Measurements from ENCODE around the gene RSPO4. TPM values are rescaled to one million over a fixed set of nuclear protein-coding genes. Genes with fewer than 3 reads are reported as not detected.
"Not testable (repeated sequence)": the region's sequence is repeated elsewhere in the genome, so short reads cannot be mapped to it uniquely, and the experiment has no call there.

RSPO4 gene
- total RNA-seq, 2 experiments from 2014 or later: not detected

DNA sequence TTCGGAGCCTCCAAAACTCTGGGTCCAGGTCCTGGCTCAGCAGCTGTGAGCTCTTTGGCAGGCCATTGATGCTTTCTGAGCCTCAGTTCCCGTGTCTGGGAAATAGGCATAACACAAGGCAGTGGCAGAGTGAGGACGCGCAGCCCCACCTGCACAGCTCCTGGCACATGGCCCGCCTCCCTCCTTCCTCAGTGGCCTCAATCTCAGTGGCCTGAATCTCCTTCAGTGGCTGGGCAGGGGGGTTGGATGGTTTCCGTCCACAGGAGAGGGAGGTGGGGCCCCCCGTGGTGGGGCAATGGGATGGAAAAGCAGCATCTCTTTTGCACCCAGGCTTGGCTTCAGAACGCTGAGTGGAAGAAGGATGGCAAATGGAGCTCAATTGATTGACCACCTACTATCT is 5.1 kb downstream of the RSPO4 start:
- Mint-ChIP-seq H3K4me1 (no peaks in the 10 kb centered on the region), H3K4me3 (no peak overlapping the region), H3K27ac (no peak overlapping the region), H3K36me3 (ENCODE audit: low read depth) (no peaks in the 10 kb centered on the region), H3K9me3 (no peaks in the 10 kb centered on the region), H3K27me3 (peaks cover 31% of the 10 kb centered on the region)
- ChIA-PET CTCF (no interaction called here), POLR2A (no interaction called here)
- no peak for DNase-seq

DNA sequence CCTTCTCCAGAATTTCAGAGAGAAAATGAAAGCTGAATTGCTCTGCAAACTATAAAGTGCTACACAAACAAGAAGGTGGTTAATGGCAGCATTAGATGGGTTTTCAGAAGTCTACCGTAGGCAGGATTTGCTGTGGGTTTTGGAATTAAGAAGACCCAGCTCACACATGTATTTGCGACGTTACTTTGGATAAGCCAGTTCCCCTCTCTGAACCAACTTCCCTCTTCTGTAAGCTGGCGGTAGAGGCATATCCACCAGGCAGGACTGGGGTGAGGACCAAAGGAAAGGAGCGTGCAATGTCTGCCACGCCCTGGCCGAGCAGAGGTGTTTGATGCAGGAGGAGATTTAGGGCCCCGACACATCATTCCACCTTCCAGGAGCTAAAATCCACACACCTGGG is 6.9 kb downstream of the RSPO4 start:
- no peaks in the 10 kb centered on the region for H3K36me3 Mint-ChIP-seq (ENCODE audit: low read depth)
- DNase-seq: no peak
- CTCF ChIA-PET: no interaction called here
- H3K4me3 Mint-ChIP-seq: no peak overlapping the region
- no peaks in the 10 kb centered on the region for H3K4me1 Mint-ChIP-seq
- H3K27me3 Mint-ChIP-seq: peaks cover 23% of the 10 kb centered on the region
- no peaks in the 10 kb centered on the region for H3K9me3 Mint-ChIP-seq
- POLR2A ChIA-PET: no interaction called here
- H3K27ac Mint-ChIP-seq: no peak overlapping the region

GRCh38 chr20:992801-993535 is 9.1 kb downstream of the RSPO4 start:
- CTCF ChIA-PET: no interaction called here
- H3K9me3 Mint-ChIP-seq: no peaks in the 10 kb centered on the region
- H3K27me3 Mint-ChIP-seq: peaks cover 20% of the 10 kb centered on the region
- no peak for DNase-seq
- no peak overlapping the region for H3K27ac Mint-ChIP-seq
- no peaks in the 10 kb centered on the region for H3K36me3 Mint-ChIP-seq (ENCODE audit: low read depth)
- POLR2A ChIA-PET: no interaction called here
- no peaks in the 10 kb centered on the region for H3K4me1 Mint-ChIP-seq
- H3K4me3 Mint-ChIP-seq: no peak overlapping the region

GRCh38 chr20:991850-992249 is 10.3 kb downstream of the RSPO4 start:
- H3K9me3 Mint-ChIP-seq: no peaks in the 10 kb centered on the region
- no peaks in the 10 kb centered on the region for H3K36me3 Mint-ChIP-seq (ENCODE audit: low read depth)
- CTCF ChIA-PET: interaction anchor here (0.7 kb wide), 1 partner anchor 117 kb away, joined by 3 read pairs; no protein-coding TSS in a partner anchor
- POLR2A ChIA-PET: no interaction called here
- H3K4me1 Mint-ChIP-seq: no peaks in the 10 kb centered on the region
- peaks cover 22% of the 10 kb centered on the region for H3K27me3 Mint-ChIP-seq
- H3K4me3 Mint-ChIP-seq: no peak overlapping the region
- H3K27ac Mint-ChIP-seq: no peak overlapping the region
- DNase-seq: no peak

DNA sequence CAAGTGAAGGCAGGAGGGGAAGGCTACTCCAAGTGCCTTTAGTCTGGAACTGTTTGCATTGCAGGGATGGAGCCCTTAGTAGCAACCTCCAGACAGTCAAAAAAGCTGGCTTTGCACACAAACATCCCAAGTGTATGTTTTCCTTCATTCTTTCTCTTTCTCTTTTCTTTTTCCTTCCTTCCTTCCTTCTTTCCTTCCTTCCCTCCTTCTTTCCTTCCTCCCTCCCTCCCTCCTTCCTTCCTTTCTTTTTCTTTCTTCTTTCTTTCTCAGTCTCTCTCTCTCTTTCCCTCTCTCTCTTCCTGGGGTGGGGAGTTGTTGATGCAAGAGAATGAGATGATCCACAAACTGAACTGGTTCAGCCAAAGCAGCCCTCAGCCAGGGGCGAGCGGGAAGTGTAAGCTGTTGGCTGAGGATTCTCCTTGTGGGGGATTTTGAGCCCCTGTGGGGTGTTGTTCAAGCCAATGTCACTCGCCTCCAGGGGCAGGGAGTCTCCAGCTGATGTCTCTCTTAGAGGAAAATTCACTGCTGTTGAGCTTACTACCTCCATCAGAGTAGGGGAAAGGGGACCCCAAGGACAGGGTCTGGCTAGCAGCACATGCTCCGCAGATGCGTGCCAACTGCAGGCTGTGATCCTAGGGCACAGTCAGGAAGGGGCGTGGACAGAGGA is 11.7 kb downstream of the RSPO4 start:
- Mint-ChIP-seq H3K4me1 (no peaks in the 10 kb centered on the region), H3K4me3 (no peak overlapping the region), H3K27me3 (peaks cover 25% of the 10 kb centered on the region), H3K27ac (no peak overlapping the region), H3K9me3 (no peaks in the 10 kb centered on the region), H3K36me3 (ENCODE audit: low read depth) (no peaks in the 10 kb centered on the region)
- ChIA-PET CTCF (no interaction called here), POLR2A (no interaction called here)
- no peak for DNase-seq

DNA sequence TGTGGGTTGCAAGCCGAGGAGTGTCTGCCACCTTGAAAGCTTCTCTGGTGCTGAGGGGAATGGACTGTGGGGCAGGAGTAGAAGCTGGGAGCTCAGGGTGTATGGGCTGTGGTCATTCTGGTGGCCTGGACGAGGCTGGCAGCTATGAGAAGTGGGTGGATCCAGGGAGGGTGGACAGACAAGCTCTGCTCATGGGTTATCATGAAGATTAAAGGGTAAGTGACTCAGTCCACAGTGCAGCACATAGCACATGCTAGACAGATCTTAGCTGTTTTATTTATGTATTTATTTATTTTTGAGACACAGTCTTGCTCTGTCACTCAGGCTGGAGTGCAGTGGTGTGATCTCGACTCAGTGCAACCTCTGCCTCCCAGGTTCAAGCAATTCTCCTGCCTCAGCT is 13.8 kb downstream of the RSPO4 start:
- H3K36me3 Mint-ChIP-seq (ENCODE audit: low read depth): no peaks in the 10 kb centered on the region
- no peaks in the 10 kb centered on the region for H3K9me3 Mint-ChIP-seq
- H3K27ac Mint-ChIP-seq: no peak overlapping the region
- no peak for DNase-seq
- H3K27me3 Mint-ChIP-seq: peaks cover 25% of the 10 kb centered on the region
- H3K4me3 Mint-ChIP-seq: no peak overlapping the region
- ChIA-PET CTCF (no interaction called here), POLR2A (no interaction called here)
- no peaks in the 10 kb centered on the region for H3K4me1 Mint-ChIP-seq

GRCh38 chr20:987677-988076 is 14.4 kb downstream of the RSPO4 start:
- CTCF ChIA-PET: no interaction called here
- peaks cover 25% of the 10 kb centered on the region for H3K27me3 Mint-ChIP-seq
- no peak overlapping the region for H3K27ac Mint-ChIP-seq
- no peak overlapping the region for H3K4me3 Mint-ChIP-seq
- H3K36me3 Mint-ChIP-seq (ENCODE audit: low read depth): no peaks in the 10 kb centered on the region
- H3K9me3 Mint-ChIP-seq: no peaks in the 10 kb centered on the region
- H3K4me1 Mint-ChIP-seq: no peaks in the 10 kb centered on the region
- no peak for DNase-seq
- POLR2A ChIA-PET: no interaction called here

GRCh38 chr20:986733-987355 is 15.3 kb downstream of the RSPO4 start:
- H3K4me1 Mint-ChIP-seq: no peaks in the 10 kb centered on the region
- H3K27ac Mint-ChIP-seq: no peak overlapping the region
- H3K27me3 Mint-ChIP-seq: peaks cover 21% of the 10 kb centered on the region
- no peaks in the 10 kb centered on the region for H3K36me3 Mint-ChIP-seq (ENCODE audit: low read depth)
- no peak overlapping the region for H3K4me3 Mint-ChIP-seq
- POLR2A ChIA-PET: interaction anchor here (0.6 kb wide), 1 partner anchor 105 kb away, joined by 3 read pairs; no protein-coding TSS in a partner anchor
- H3K9me3 Mint-ChIP-seq: no peaks in the 10 kb centered on the region
- CTCF ChIA-PET: no interaction called here
- DNase-seq: no peak

GRCh38 chr20:984994-985393 is 17.1 kb downstream of the RSPO4 start:
- H3K27ac Mint-ChIP-seq; CTCF ChIA-PET; POLR2A ChIA-PET; H3K4me1 Mint-ChIP-seq; H3K9me3 Mint-ChIP-seq; H3K4me3 Mint-ChIP-seq; DNase-seq; H3K36me3 Mint-ChIP-seq (ENCODE audit: low read depth): not testable (repeated sequence)
- H3K27me3 Mint-ChIP-seq: peaks cover 15% of the 10 kb centered on the region

DNA sequence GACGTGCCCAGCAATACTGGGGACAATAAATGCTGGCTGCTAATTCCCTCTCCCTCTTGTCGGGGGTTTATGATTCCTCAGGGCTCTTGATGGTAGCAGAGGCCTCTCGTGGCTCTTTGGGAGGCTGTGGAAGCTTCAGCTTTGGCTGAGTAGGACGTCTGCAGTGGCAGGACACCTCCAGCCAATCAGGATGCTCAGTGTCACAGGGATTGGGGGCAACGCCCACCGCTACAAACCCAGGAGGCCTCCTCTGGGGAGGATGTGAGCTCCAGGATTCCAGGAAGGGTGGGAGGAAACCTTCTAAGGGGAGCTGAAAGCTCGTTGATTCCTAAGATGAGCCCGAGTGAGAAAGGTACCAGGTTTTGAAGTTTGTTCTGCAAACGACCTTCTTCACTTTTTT is 19.4 kb downstream of the RSPO4 start:
- DNase-seq: no peak
- H3K36me3 Mint-ChIP-seq (ENCODE audit: low read depth): no peaks in the 10 kb centered on the region
- no peak overlapping the region for H3K27ac Mint-ChIP-seq
- H3K9me3 Mint-ChIP-seq: no peaks in the 10 kb centered on the region
- POLR2A ChIA-PET: no interaction called here
- no peaks in the 10 kb centered on the region for H3K4me1 Mint-ChIP-seq
- peaks cover 9% of the 10 kb centered on the region for H3K27me3 Mint-ChIP-seq
- CTCF ChIA-PET: interaction anchor here (1.5 kb wide), 1 partner anchor 26 kb away, joined by 4 read pairs; no protein-coding TSS in a partner anchor
- no peak overlapping the region for H3K4me3 Mint-ChIP-seq

- H3K4me1 Mint-ChIP-seq: peaks cover 2% of the 10 kb centered on the region
- ChIA-PET CTCF (no interaction called here), POLR2A (no interaction called here)
- H3K27ac Mint-ChIP-seq: no peak overlapping the region
- no peaks in the 10 kb centered on the region for H3K9me3 Mint-ChIP-seq
- no peaks in the 10 kb centered on the region for H3K36me3 Mint-ChIP-seq (ENCODE audit: low read depth)
- H3K4me3 Mint-ChIP-seq: no peak overlapping the region
- no peak for DNase-seq
- peaks cover 4% of the 10 kb centered on the region for H3K27me3 Mint-ChIP-seq
Measured at GRCh38 chr20:977021-977420, 25.1 kb downstream of the RSPO4 start.

- no peaks in the 10 kb centered on the region for H3K9me3 Mint-ChIP-seq
- ChIA-PET CTCF (no interaction called here), POLR2A (no interaction called here)
- H3K36me3 Mint-ChIP-seq (ENCODE audit: low read depth): no peaks in the 10 kb centered on the region
- H3K27me3 Mint-ChIP-seq: peaks cover 4% of the 10 kb centered on the region
- DNase-seq: no peak
- H3K4me1 Mint-ChIP-seq: peaks cover 2% of the 10 kb centered on the region
- no peak overlapping the region for H3K27ac Mint-ChIP-seq
- no peak overlapping the region for H3K4me3 Mint-ChIP-seq
Measured at GRCh38 chr20:976033-976432, 26.1 kb downstream of the RSPO4 start.

- ChIA-PET CTCF (interaction anchor here (0.9 to 1.3 kb wide), 5 partner anchors 17 to 155 kb away, joined by 3 to 4 read pairs (median 3); partner anchors contain the start of gene FAM110A), POLR2A (no interaction called here)
- Mint-ChIP-seq H3K4me1 (peaks cover 2% of the 10 kb centered on the region), H3K36me3 (ENCODE audit: low read depth) (no peaks in the 10 kb centered on the region), H3K27me3 (peaks cover 4% of the 10 kb centered on the region), H3K27ac (no peak overlapping the region), H3K4me3 (no peak overlapping the region), H3K9me3 (no peaks in the 10 kb centered on the region)
- peak; percentile 47 for DNase-seq
Measured at GRCh38 chr20:973785-974194, 28.3 kb downstream of the RSPO4 start.

All from activated CD4-positive, alpha-beta memory T cell treated with anti-CD3 and anti-CD28 coated beads, Interleukin-2, amount 10 ng/mL, durations not matched to agents 7 days and 5 days (primary cell).